CD4-positive, alpha-beta T cell (primary cell): ENCODE results near the gene CTSC. TPM values are rescaled to one million over a fixed set of nuclear protein-coding genes. Genes with fewer than 3 reads are reported as not detected.

Source experiments
- ATAC-seq: fragments of 200-7000 bp; cut with Tn5 transposase; one replicate; pipeline ENCODE4 v1.10.0; 2022; ENCODE audit warnings: mild to moderate bottlenecking; ENCODE audit not compliant: poor library complexity
- CTCF ChIA-PET: fragments of 350-600 bp; sonication (Branson Sonifier 250); formaldehyde crosslinking; loops from one replicate; lab custom pipeline; 2021; ENCODE audit warnings: antibody characterized with exemption, inconsistent platforms; lab: Charles Lee
- POLR2A ChIA-PET: fragments of 350-600 bp; sonication (Branson Sonifier 250); formaldehyde crosslinking; loops from one replicate; lab custom pipeline; 2021; ENCODE audit warnings: antibody characterized with exemption, inconsistent platforms; lab: Charles Lee
- DNase-seq, 14 experiments: peaks; one replicate each; pipeline ENCODE4 v3.0.0-alpha.2; 2013 to 2020; ENCODE audit warnings: mixed read lengths in 2 of 14
- H3K27ac ChIP-seq, 2 donors: one replicate each; pipeline versions ENCODE4 v1.5.1 to v1.7.0; 2013; ENCODE audit warnings: low read length in 2 of 2, low read depth in 1 of 2, mild to moderate bottlenecking in 1 of 2
- H3K27me3 ChIP-seq, 2 experiments: 1 replicate in 1 of 2; 2 replicates in 1 of 2; pipeline versions ENCODE4 v1.6.1 to v1.7.0; 2013; ENCODE audit warnings: low read length in 2 of 2, control low read depth in 1 of 2, mild to moderate bottlenecking in 1 of 2, moderate library complexity in 1 of 2; ENCODE audit not compliant: insufficient read depth in 2 of 2, control insufficient read depth in 1 of 2
- H3K36me3 ChIP-seq: one replicate; pipeline ENCODE4 v1.6.1; 2013; ENCODE audit warnings: low read length, control low read depth; ENCODE audit not compliant: insufficient read depth
- H3K4me1 ChIP-seq: one replicate; pipeline ENCODE4 v1.6.1; 2013; ENCODE audit warnings: low read length, control low read depth; ENCODE audit not compliant: insufficient read depth
- H3K4me3 ChIP-seq: one replicate; pipeline ENCODE4 v1.5.1; 2013; ENCODE audit warnings: mild to moderate bottlenecking, low read length, moderate library complexity
- H3K9me3 ChIP-seq, 2 experiments: 1 replicate in 1 of 2; 2 replicates in 1 of 2; pipeline versions ENCODE4 v1.6.1 to v1.7.0; 2013; ENCODE audit warnings: low read length in 2 of 2, mild to moderate bottlenecking in 2 of 2, control low read depth in 1 of 2, moderate library complexity in 1 of 2; ENCODE audit not compliant: control insufficient read depth in 1 of 2, insufficient read depth in 1 of 2
- H3K27ac Mint-ChIP-seq: one replicate; pipeline ENCODE4 v1.8.0; 2020; ENCODE audit warnings: mixed read lengths
- H3K27me3 Mint-ChIP-seq: one replicate; pipeline ENCODE4 v1.8.0; 2021; ENCODE audit warnings: mixed read lengths
- H3K36me3 Mint-ChIP-seq: one replicate; pipeline ENCODE4 v1.8.0; 2021; ENCODE audit warnings: low read depth, mixed read lengths
- H3K4me1 Mint-ChIP-seq: one replicate; pipeline ENCODE4 v1.8.0; 2021; ENCODE audit warnings: low read depth, mixed read lengths
- H3K4me3 Mint-ChIP-seq: one replicate; pipeline ENCODE4 v1.8.0; 2020; ENCODE audit warnings: mild to moderate bottlenecking, mixed read lengths
- H3K9me3 Mint-ChIP-seq: one replicate; pipeline ENCODE4 v1.8.0; 2020; ENCODE audit warnings: mixed read lengths
- CTCF ChIP-seq: fragments of 200-600 bp; IDR thresholded peaks from one replicate; pipeline ENCODE4 v1.8.0; 2022; ENCODE audit warnings: antibody characterized with exemption, mild to moderate bottlenecking
- intact Hi-C, 2 experiments: fragments of 100-400 bp; cut with DNase I in 1 of 2; cut with micrococcal nuclease in 1 of 2; formaldehyde crosslinking; loops; one replicate each; pipeline versions ENCODE4 v1.15.1 to v1.9.0; 2023 to 2025; cut with DNase I, micrococcal nuclease
- total RNA-seq, 174 experiments: library from RNA in 2 of 174; stranded (reverse) in 2 of 174; gene quantifications; one replicate each; pipeline ENCODE4 v1.2.3 and lab custom pipeline; 2021 to 2026

The CTSC gene
- total RNA-seq, 2 experiments from 2014 or later, result 28.5 to 32.6 TPM

GRCh38 chr11:88307749-88308425 is 29.6 kb downstream of the CTSC start:
- no peak for TF ChIP-seq CTCF
- H3K4me1 Mint-ChIP-seq, result peaks cover 36% of the 10 kb centered on the region

GRCh38 chr11:88306785-88307184 is 30.8 kb downstream of the CTSC start:
- no peak for TF ChIP-seq CTCF
- H3K4me1 ChIP-seq, result peaks cover 8% of the 10 kb centered on the region
- no peaks in the 10 kb centered on the region for H3K9me3 ChIP-seq
- no peak overlapping the region for H3K27ac ChIP-seq
- H3K36me3 Mint-ChIP-seq, result peaks cover 94% of the 10 kb centered on the region
- H3K4me3 Mint-ChIP-seq, result no peak overlapping the region
- POLR2A ChIA-PET, result no interaction called here
- peaks cover 37% of the 10 kb centered on the region for H3K4me1 Mint-ChIP-seq
- no peak overlapping the region for H3K27ac Mint-ChIP-seq
- no peak overlapping the region for H3K4me3 ChIP-seq
- H3K27me3 Mint-ChIP-seq, result no peaks in the 10 kb centered on the region
- CTCF ChIA-PET, result interaction anchor here (0.6 kb wide), 1 partner anchor 106 kb away, joined by 3 read pairs; no protein-coding TSS in a partner anchor
- H3K36me3 ChIP-seq, result peaks cover 69% of the 10 kb centered on the region
- intact Hi-C loops, result loop anchor here in 1 of 2 experiments (10.0 kb wide), 1 partner anchor 48 kb away; no protein-coding TSS in a partner anchor
- no peaks in the 10 kb centered on the region for H3K27me3 ChIP-seq
- DNase-seq (no peak), ATAC-seq (no peak)
- H3K9me3 Mint-ChIP-seq, result no peaks in the 10 kb centered on the region

More at GRCh38 chr11:88307749-88308425, 29.6 kb downstream of the CTSC start:
- CTCF ChIA-PET, result no interaction called here
- no peak overlapping the region for H3K27ac ChIP-seq
- ATAC-seq (no peak), DNase-seq (no peak)
- H3K4me3 ChIP-seq, result no peak overlapping the region
- H3K4me1 ChIP-seq, result peaks cover 8% of the 10 kb centered on the region
- Mint-ChIP-seq H3K4me3 (no peak overlapping the region), H3K27ac (no peak overlapping the region), H3K27me3 (no peaks in the 10 kb centered on the region), H3K9me3 (no peaks in the 10 kb centered on the region), H3K36me3 (peaks cover 95% of the 10 kb centered on the region)
- H3K36me3 ChIP-seq, result peaks cover 77% of the 10 kb centered on the region
- POLR2A ChIA-PET, result no interaction called here
- no peaks in the 10 kb centered on the region for H3K27me3 ChIP-seq
- H3K9me3 ChIP-seq, result no peaks in the 10 kb centered on the region
- intact Hi-C loops, result loop anchor here in 1 of 2 experiments (10.0 kb wide), 1 partner anchor 47 kb away; no protein-coding TSS in a partner anchor

- ChIA-PET POLR2A (no interaction called here), CTCF (no interaction called here)
- H3K4me1 Mint-ChIP-seq, result peaks cover 49% of the 10 kb centered on the region
- no peaks in the 10 kb centered on the region for H3K27me3 Mint-ChIP-seq
- ATAC-seq, result no peak
- no peak for DNase-seq
- no peaks in the 10 kb centered on the region for H3K9me3 Mint-ChIP-seq
- H3K4me3 Mint-ChIP-seq, result no peak overlapping the region
- H3K4me3 ChIP-seq, result no peak overlapping the region
- H3K9me3 ChIP-seq, result no peaks in the 10 kb centered on the region
- H3K36me3 Mint-ChIP-seq, result peaks cover 96% of the 10 kb centered on the region
- peaks cover 66% of the 10 kb centered on the region for H3K36me3 ChIP-seq
- no peaks in the 10 kb centered on the region for H3K27me3 ChIP-seq
- no peak for TF ChIP-seq CTCF
- intact Hi-C loops, result loop anchor here in 1 of 2 experiments (10.0 kb wide), 1 partner anchor 49 kb away; no protein-coding TSS in a partner anchor
- no peak overlapping the region for H3K27ac Mint-ChIP-seq
- no peak overlapping the region for H3K27ac ChIP-seq
- peaks cover 8% of the 10 kb centered on the region for H3K4me1 ChIP-seq
These were observed 32.1 kb downstream of the CTSC start for GRCh38 chr11:88305430-88305829.
